ENCODE measurements around the gene APOC3. TPM values are rescaled to one million over a fixed set of nuclear protein-coding genes. Genes with fewer than 3 reads are reported as not detected.

The APOC3 gene
- total RNA-seq, 1 donor from 2014 or later, result not detected

GRCh38 chr11:116870054-116870453, 40.3 kb downstream of the APOC3 start:
- H3K4me1 Mint-ChIP-seq (ENCODE audit: low read depth), result peaks cover 20% of the 10 kb centered on the region
- no peaks in the 10 kb centered on the region for H3K27me3 Mint-ChIP-seq (ENCODE audit: low read depth)
- TF ChIP-seq, protein P1, sequence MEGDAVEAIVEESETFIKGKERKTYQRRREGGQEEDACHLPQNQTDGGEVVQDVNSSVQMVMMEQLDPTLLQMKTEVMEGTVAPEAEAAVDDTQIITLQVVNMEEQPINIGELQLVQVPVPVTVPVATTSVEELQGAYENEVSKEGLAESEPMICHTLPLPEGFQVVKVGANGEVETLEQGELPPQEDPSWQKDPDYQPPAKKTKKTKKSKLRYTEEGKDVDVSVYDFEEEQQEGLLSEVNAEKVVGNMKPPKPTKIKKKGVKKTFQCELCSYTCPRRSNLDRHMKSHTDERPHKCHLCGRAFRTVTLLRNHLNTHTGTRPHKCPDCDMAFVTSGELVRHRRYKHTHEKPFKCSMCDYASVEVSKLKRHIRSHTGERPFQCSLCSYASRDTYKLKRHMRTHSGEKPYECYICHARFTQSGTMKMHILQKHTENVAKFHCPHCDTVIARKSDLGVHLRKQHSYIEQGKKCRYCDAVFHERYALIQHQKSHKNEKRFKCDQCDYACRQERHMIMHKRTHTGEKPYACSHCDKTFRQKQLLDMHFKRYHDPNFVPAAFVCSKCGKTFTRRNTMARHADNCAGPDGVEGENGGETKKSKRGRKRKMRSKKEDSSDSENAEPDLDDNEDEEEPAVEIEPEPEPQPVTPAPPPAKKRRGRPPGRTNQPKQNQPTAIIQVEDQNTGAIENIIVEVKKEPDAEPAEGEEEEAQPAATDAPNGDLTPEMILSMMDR (IDR thresholded peaks at IDR 0.05), result no peak
- no peak overlapping the region for H3K4me3 Mint-ChIP-seq (ENCODE audit: unreplicated experiment)
- DNase-seq (ENCODE audit: low spot score), result no peak
- peaks cover 31% of the 10 kb centered on the region for H3K36me3 Mint-ChIP-seq (ENCODE audit: low read depth)
- H3K27ac Mint-ChIP-seq (ENCODE audit: unreplicated experiment), result peak overlapping the region; percentile 30
- H3K9me3 Mint-ChIP-seq (ENCODE audit: low read depth), result no peaks in the 10 kb centered on the region

- DNase-seq (ENCODE audit: low spot score), result no peak
- Mint-ChIP-seq H3K27ac (ENCODE audit: unreplicated experiment) (peak overlapping the region; percentile 64), H3K27me3 (ENCODE audit: low read depth) (no peaks in the 10 kb centered on the region), H3K36me3 (ENCODE audit: low read depth) (peaks cover 29% of the 10 kb centered on the region), H3K9me3 (ENCODE audit: low read depth) (no peaks in the 10 kb centered on the region), H3K4me1 (ENCODE audit: low read depth) (peaks cover 14% of the 10 kb centered on the region), H3K4me3 (ENCODE audit: unreplicated experiment) (no peak overlapping the region)
- TF ChIP-seq, protein P1 (IDR thresholded peaks at IDR 0.05), result no peak
Observed at GRCh38 chr11:116871248-116871647, 41.5 kb downstream of the APOC3 start.

- no peak for DNase-seq (ENCODE audit: low spot score)
- no peaks in the 10 kb centered on the region for H3K9me3 Mint-ChIP-seq (ENCODE audit: low read depth)
- H3K4me3 Mint-ChIP-seq (ENCODE audit: unreplicated experiment), result no peak overlapping the region
- H3K27ac Mint-ChIP-seq (ENCODE audit: unreplicated experiment), result no peak overlapping the region
- H3K27me3 Mint-ChIP-seq (ENCODE audit: low read depth), result no peaks in the 10 kb centered on the region
- H3K36me3 Mint-ChIP-seq (ENCODE audit: low read depth), result peaks cover 17% of the 10 kb centered on the region
- H3K4me1 Mint-ChIP-seq (ENCODE audit: low read depth), result peaks cover 14% of the 10 kb centered on the region
- TF ChIP-seq, protein P1 (IDR thresholded peaks at IDR 0.05), result no peak
Observed at GRCh38 chr11:116873381-116873780, 43.7 kb downstream of the APOC3 start.

DNA sequence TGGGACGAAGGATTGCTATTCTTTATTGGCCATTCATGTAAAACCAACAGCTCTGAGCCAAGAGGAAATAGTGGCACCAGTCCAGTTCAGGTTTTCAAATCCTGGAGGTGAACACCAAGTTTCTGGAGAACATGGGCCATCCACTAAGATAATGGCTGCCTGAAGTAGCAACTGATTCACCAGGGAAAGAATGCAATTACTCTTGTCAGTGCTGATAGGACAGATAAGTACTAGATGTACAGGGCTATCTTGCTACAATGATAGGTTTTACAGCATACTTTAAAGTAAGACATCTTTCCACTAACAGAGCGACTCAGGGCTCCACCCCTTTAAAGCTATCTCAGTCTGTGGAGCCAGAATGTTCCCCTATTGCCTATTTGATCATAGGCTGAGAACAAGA, 44.5 kb downstream of the APOC3 start:
- H3K9me3 Mint-ChIP-seq (ENCODE audit: low read depth), result no peaks in the 10 kb centered on the region
- DNase-seq (ENCODE audit: low spot score), result no peak

DNA sequence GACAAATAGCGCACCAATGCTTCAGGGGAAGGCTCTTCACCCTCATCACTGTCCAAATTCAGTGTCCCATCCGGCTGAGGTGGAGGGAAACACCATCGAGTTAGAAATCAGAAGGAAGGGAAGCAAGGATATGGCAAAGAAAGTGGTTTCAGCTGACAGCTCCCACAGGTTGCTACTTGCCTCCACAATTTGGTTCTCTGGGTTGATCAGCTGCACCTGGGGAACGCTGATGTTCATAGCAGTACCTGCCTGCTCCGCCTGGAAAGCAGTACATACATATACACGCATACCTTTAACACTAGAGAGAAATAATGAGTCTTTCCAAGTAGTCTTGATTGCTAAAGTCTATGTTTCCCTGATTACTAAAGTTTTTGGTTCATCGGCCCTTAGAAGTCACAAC, 45.5 kb downstream of the APOC3 start:
- Mint-ChIP-seq H3K27me3 (ENCODE audit: low read depth) (no peaks in the 10 kb centered on the region), H3K27ac (ENCODE audit: unreplicated experiment) (no peak overlapping the region), H3K9me3 (ENCODE audit: low read depth) (no peaks in the 10 kb centered on the region), H3K36me3 (ENCODE audit: low read depth) (peaks cover 9% of the 10 kb centered on the region), H3K4me3 (ENCODE audit: unreplicated experiment) (no peak overlapping the region), H3K4me1 (ENCODE audit: low read depth) (peaks cover 18% of the 10 kb centered on the region)
- TF ChIP-seq, protein P1 (IDR thresholded peaks at IDR 0.05), result no peak
- no peak for DNase-seq (ENCODE audit: low spot score)

More for the DNA sequence above, 44.5 kb downstream of the APOC3 start:
- TF ChIP-seq, protein P1 (IDR thresholded peaks at IDR 0.05), result no peak
- peaks cover 14% of the 10 kb centered on the region for H3K4me1 Mint-ChIP-seq (ENCODE audit: low read depth)
- no peak overlapping the region for H3K27ac Mint-ChIP-seq (ENCODE audit: unreplicated experiment)
- H3K27me3 Mint-ChIP-seq (ENCODE audit: low read depth), result no peaks in the 10 kb centered on the region
- peaks cover 15% of the 10 kb centered on the region for H3K36me3 Mint-ChIP-seq (ENCODE audit: low read depth)
- no peak overlapping the region for H3K4me3 Mint-ChIP-seq (ENCODE audit: unreplicated experiment)
